Measurements from ENCODE around the gene MAP3K7.

DNA sequence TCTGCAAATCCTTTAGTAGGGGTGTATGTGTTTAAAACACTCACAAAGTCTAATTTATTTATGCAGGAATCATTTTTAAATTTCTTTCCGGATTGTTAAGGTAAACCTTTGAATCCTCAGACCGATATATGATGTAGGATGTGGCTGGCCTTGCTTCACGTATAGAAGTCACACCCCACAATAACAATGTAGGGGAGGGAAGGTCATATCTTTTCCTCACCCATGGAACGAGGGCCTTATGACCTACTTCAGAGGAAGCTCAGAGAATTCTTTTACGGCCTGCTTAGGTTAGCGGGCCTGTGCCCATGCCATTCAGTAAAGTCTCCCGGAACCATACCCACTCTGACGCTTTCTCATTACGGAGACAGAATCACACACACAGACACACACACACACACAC lies 102.9 kb downstream of the MAP3K7 start:
- TF ChIP-seq, protein P1, sequence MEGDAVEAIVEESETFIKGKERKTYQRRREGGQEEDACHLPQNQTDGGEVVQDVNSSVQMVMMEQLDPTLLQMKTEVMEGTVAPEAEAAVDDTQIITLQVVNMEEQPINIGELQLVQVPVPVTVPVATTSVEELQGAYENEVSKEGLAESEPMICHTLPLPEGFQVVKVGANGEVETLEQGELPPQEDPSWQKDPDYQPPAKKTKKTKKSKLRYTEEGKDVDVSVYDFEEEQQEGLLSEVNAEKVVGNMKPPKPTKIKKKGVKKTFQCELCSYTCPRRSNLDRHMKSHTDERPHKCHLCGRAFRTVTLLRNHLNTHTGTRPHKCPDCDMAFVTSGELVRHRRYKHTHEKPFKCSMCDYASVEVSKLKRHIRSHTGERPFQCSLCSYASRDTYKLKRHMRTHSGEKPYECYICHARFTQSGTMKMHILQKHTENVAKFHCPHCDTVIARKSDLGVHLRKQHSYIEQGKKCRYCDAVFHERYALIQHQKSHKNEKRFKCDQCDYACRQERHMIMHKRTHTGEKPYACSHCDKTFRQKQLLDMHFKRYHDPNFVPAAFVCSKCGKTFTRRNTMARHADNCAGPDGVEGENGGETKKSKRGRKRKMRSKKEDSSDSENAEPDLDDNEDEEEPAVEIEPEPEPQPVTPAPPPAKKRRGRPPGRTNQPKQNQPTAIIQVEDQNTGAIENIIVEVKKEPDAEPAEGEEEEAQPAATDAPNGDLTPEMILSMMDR (IDR thresholded peaks at IDR 0.05): no peak
- TF ChIP-seq ZFX (IDR thresholded peaks at IDR 0.05; ENCODE audit: borderline replicate concordance): no peak

Measured in 22Rv1 (cell line).